Right atrium auricular region (tissue), 2 donors: ENCODE measurements around the gene MAN2C1. TPM values are rescaled to one million over a fixed set of nuclear protein-coding genes. Genes with fewer than 3 reads are reported as not detected.
A peak's percentile ranks its signal among the peaks of the same experiment; 100 is the strongest.
"Not testable (repeated sequence)": the region's sequence is repeated elsewhere in the genome, so short reads cannot be mapped to it uniquely, and the experiment has no call there.

Source experiments
- DNase-seq: peaks from one replicate; pipeline ENCODE4 v3.0.0-alpha.2; 2019; ENCODE audit warnings: low spot score
- H3K27ac ChIP-seq, 2 donors: fragments of 200-600 bp; sonication (generic); 1 replicate in 1 of 2; 2 replicates in 1 of 2; pipeline ENCODE4 v1.5.1; 2016 to 2019
- H3K27me3 ChIP-seq, 2 donors: fragments of 200-600 bp; sonication (generic); one replicate each; pipeline versions ENCODE4 v1.5.1 to v1.6.0; 2017 to 2019
- H3K36me3 ChIP-seq: fragments of 200-600 bp; sonication (generic); one replicate; pipeline ENCODE4 v1.5.1; 2016
- H3K4me1 ChIP-seq, 2 donors: fragments of 200-600 bp; sonication (generic); one replicate each; pipeline versions ENCODE4 v1.5.1 to v1.6.0; 2017 to 2019
- H3K4me3 ChIP-seq, 2 donors: fragments of 200-600 bp; sonication (generic); 1 replicate in 1 of 2; 2 replicates in 1 of 2; pipeline ENCODE4 v1.5.1; 2017 to 2019; ENCODE audit warnings: mild to moderate bottlenecking in 1 of 2, moderate library complexity in 1 of 2
- H3K9me3 ChIP-seq, 2 donors: fragments of 200-600 bp; sonication (generic); one replicate each; pipeline ENCODE4 v1.5.1; 2019
- CTCF ChIP-seq, 2 donors: fragments of 200-600 bp; sonication (generic); IDR thresholded peaks; one replicate each; pipeline ENCODE4 v1.5.1; 2019; ENCODE audit warnings: antibody characterized with exemption in 2 of 2
- total RNA-seq, 2 donors: library from RNA; depleted of rRNA; stranded (reverse); fragments of >200 nt; gene quantifications; one replicate each; pipeline ENCODE4 v1.1.0, GENCODE V29; 2016

Gene MAN2C1
- total RNA-seq, 2 donors from 2014 or later: 63.2 to 81.8 TPM

GRCh38 chr15:75338661-75339240 lies 29.7 kb downstream of the MAN2C1 start:
- Histone ChIP-seq H3K4me3 (no peak overlapping the region), H3K27ac (no peak overlapping the region), H3K4me1 (peaks cover 0 to 18% of the 10 kb centered on the region in 2 donors), H3K27me3 (no peaks in the 10 kb centered on the region), H3K36me3 (peaks cover 5% of the 10 kb centered on the region), H3K9me3 (no peaks in the 10 kb centered on the region)
- no peak for TF ChIP-seq CTCF (IDR thresholded peaks at IDR 0.05)
- DNase-seq: no peak

- peak; percentile 97 for DNase-seq
- peaks cover 0 to 18% of the 10 kb centered on the region in 2 donors for H3K4me1 ChIP-seq
- no peaks in the 10 kb centered on the region for H3K27me3 ChIP-seq
- H3K4me3 ChIP-seq: peak within 1 kb of the TSS; percentile 45 to 85
- peak in 1 of 2 donors; percentile 22 for TF ChIP-seq CTCF (IDR thresholded peaks at IDR 0.05)
- no peaks in the 10 kb centered on the region for H3K9me3 ChIP-seq
- peak within 1 kb of the TSS; percentile 38 to 59 for H3K27ac ChIP-seq
- peaks cover under 1% of the 10 kb centered on the region for H3K36me3 ChIP-seq
These were observed 32.6 kb downstream of the MAN2C1 start, which contains the start of gene COMMD4 for GRCh38 chr15:75335705-75336355. TSS of gene COMMD4 (plus strand) at chr15:75336063. CDS start at chr15:75336090, 27 bp downstream.

- Histone ChIP-seq H3K4me3 (peak overlapping the region; percentile 45 to 85), H3K27ac (peak overlapping the region in 1 of 2 donors; percentile 38), H3K9me3 (no peaks in the 10 kb centered on the region), H3K4me1 (peaks cover 0 to 18% of the 10 kb centered on the region in 2 donors), H3K36me3 (no peaks in the 10 kb centered on the region), H3K27me3 (no peaks in the 10 kb centered on the region)
- no peak for TF ChIP-seq CTCF (IDR thresholded peaks at IDR 0.05)
- no peak for DNase-seq
These were observed 33.1 kb downstream of the MAN2C1 start for GRCh38 chr15:75335313-75335704.

- H3K27me3 ChIP-seq, DNase-seq, H3K36me3 ChIP-seq, H3K9me3 ChIP-seq, H3K27ac ChIP-seq, H3K4me3 ChIP-seq: not testable (repeated sequence)
- H3K4me1 ChIP-seq: peaks cover 0 to 18% of the 10 kb centered on the region in 2 donors
These were observed 34.6 kb downstream of the MAN2C1 start for GRCh38 chr15:75333654-75334419.

GRCh38 chr15:75332093-75332492 lies 36.3 kb downstream of the MAN2C1 start:
- H3K4me1 ChIP-seq: peaks cover 0 to 17% of the 10 kb centered on the region in 2 donors

GRCh38 chr15:75329571-75329970 lies 38.8 kb downstream of the MAN2C1 start:
- no peaks in the 10 kb centered on the region for H3K4me1 ChIP-seq
- no peak overlapping the region for H3K4me3 ChIP-seq
- no peak overlapping the region for H3K27ac ChIP-seq
- H3K27me3 ChIP-seq: no peaks in the 10 kb centered on the region
- no peaks in the 10 kb centered on the region for H3K36me3 ChIP-seq
- no peaks in the 10 kb centered on the region for H3K9me3 ChIP-seq
- no peak for DNase-seq
- TF ChIP-seq CTCF (IDR thresholded peaks at IDR 0.05): no peak

More at GRCh38 chr15:75332093-75332492, 36.3 kb downstream of the MAN2C1 start:
- DNase-seq, H3K27me3 ChIP-seq, H3K27ac ChIP-seq, H3K9me3 ChIP-seq, H3K4me3 ChIP-seq, H3K36me3 ChIP-seq: not testable (repeated sequence)
